GM10266 (cell line): Measurements from ENCODE around the gene ALG6.

Experiments used
- DNase-seq: peaks from one replicate; pipeline ENCODE4 v3.0.0; 2012; ENCODE audit errors: extremely low spot score
- TF ChIP-seq, protein P1 (sequence below): IDR thresholded peaks from 2 replicates; pipeline ENCODE4 v1.5.1; 2012; ENCODE audit warnings: mild to moderate bottlenecking, low read depth; ENCODE audit not compliant: control insufficient read depth, insufficient read depth; ENCODE audit errors: missing control alignments

ALG6 gene

DNA sequence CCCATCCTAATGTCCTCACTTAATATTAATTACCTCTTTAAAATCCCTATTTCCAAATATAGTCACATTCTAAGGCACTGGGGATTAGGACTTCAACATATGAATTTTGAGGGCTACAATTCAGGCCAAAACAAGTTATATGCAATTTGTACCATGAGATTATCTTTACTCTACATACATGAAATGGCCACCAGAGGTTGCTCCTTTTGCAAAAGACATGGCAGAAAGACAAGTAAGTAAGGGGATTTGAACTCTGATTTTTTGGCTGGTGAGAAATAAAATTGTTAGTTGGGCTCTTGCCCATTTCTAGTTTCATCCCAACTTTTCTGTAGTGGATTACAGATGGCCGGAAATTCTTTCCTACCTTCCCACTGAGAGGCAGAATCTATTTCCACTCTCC, 4.8 kb upstream of the ALG6 start:
- no peak for DNase-seq
- TF ChIP-seq, protein P1, sequence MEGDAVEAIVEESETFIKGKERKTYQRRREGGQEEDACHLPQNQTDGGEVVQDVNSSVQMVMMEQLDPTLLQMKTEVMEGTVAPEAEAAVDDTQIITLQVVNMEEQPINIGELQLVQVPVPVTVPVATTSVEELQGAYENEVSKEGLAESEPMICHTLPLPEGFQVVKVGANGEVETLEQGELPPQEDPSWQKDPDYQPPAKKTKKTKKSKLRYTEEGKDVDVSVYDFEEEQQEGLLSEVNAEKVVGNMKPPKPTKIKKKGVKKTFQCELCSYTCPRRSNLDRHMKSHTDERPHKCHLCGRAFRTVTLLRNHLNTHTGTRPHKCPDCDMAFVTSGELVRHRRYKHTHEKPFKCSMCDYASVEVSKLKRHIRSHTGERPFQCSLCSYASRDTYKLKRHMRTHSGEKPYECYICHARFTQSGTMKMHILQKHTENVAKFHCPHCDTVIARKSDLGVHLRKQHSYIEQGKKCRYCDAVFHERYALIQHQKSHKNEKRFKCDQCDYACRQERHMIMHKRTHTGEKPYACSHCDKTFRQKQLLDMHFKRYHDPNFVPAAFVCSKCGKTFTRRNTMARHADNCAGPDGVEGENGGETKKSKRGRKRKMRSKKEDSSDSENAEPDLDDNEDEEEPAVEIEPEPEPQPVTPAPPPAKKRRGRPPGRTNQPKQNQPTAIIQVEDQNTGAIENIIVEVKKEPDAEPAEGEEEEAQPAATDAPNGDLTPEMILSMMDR: no peak

GRCh38 chr1:63363014-63363413, 4.4 kb upstream of the ALG6 start:
- TF ChIP-seq, protein P1: no peak
- no peak for DNase-seq

GRCh38 chr1:63366908-63367214, 566 bp upstream of the ALG6 start:
- TF ChIP-seq, protein P1: no peak
- DNase-seq: no peak

DNA sequence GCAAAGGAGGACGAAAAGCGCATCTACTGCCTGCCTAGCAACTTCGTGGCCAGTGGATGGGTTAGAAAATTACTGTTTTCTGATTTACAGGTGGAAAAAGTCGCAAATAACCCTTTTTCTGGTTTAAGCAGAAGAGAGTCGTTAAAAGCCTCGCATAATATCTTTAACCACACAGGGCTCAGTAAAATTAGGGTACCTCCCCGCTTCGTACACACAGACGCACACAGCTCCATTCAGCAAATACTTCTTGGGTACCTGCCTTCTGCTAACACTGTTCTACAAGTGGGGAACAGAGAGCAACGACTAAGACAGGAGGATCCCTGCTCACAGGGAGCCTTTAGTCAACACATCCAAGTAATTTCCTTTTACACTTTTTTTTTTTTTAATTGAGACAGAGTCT, 704 bp downstream of the ALG6 start:
- TF ChIP-seq, protein P1: no peak
- DNase-seq: peak; percentile 26

- TF ChIP-seq, protein P1: no peak
- DNase-seq: no peak
Observed at GRCh38 chr1:63379583-63379982, 12.2 kb downstream of the ALG6 start.

GRCh38 chr1:63381741-63382140, 14.3 kb downstream of the ALG6 start:
- TF ChIP-seq, protein P1: no peak
- DNase-seq: no peak

DNA sequence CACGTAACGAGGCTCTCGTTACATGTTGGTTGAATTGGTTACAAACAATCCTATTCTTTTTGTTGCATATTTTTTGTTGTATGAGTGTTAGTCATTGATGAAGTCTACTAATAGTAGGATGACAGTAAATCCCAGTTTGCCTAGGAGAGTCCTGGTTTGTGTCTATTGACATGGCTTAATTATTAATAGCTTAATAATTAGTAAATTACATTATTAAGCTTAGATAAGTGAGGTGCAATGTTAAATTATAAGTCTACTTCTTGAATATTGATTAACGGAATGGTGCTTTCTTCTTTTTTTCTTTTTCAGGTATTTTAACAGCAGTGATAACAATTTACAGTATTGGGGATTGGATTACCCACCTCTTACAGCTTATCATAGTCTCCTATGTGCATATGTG, 34.5 kb downstream of the ALG6 start:
- TF ChIP-seq, protein P1: no peak
- DNase-seq: no peak
